NCI-H510A treated with DMSO at 0.1 percent for 48 hours (cell line): Measurements from ENCODE around the gene SHISA3.

Experiments used
- DNase-seq: peaks from one replicate; lab custom pipeline; 2025; lab: John Stamatoyannopoulos, UW

SHISA3 gene

GRCh38 chr4:42391981-42392380 is 5.3 kb upstream of the SHISA3 start:
- no peak for DNase-seq

- DNase-seq = no peak
These were observed 4.9 kb upstream of the SHISA3 start for GRCh38 chr4:42392436-42392835.

- no peak for DNase-seq
These were observed 1.7 kb upstream of the SHISA3 start for GRCh38 chr4:42395595-42395994.

GRCh38 chr4:42396361-42396751 is 932 bp upstream of the SHISA3 start:
- no peak for DNase-seq

GRCh38 chr4:42397635-42398170 is 415 bp downstream of the SHISA3 start:
- no peak for DNase-seq

GRCh38 chr4:42398171-42398870 is 1.0 kb downstream of the SHISA3 start:
- no peak for DNase-seq

GRCh38 chr4:42398871-42399331 is 1.6 kb downstream of the SHISA3 start:
- DNase-seq = no peak

- no peak for DNase-seq
These were observed 2.1 kb downstream of the SHISA3 start for GRCh38 chr4:42399393-42399792.

GRCh38 chr4:42401171-42401570 is 3.9 kb downstream of the SHISA3 start:
- DNase-seq = no peak

- no peak for DNase-seq
These were observed 6.7 kb downstream of the SHISA3 start for GRCh38 chr4:42404001-42404400.

- DNase-seq = no peak
These were observed 13.2 kb downstream of the SHISA3 start for GRCh38 chr4:42410446-42410845.

- no peak for DNase-seq
These were observed 14.5 kb downstream of the SHISA3 start for GRCh38 chr4:42411803-42412202.

- no peak for DNase-seq
These were observed 15.0 kb downstream of the SHISA3 start for GRCh38 chr4:42412251-42412650.

GRCh38 chr4:42415281-42415680 is 18.0 kb downstream of the SHISA3 start:
- no peak for DNase-seq

GRCh38 chr4:42416017-42416416 is 18.7 kb downstream of the SHISA3 start:
- DNase-seq = no peak

- no peak for DNase-seq
These were observed 20.3 kb downstream of the SHISA3 start for GRCh38 chr4:42417550-42417949.

- DNase-seq = no peak
These were observed 22.9 kb downstream of the SHISA3 start for GRCh38 chr4:42420140-42420539.

GRCh38 chr4:42425146-42426065 is 28.1 kb downstream of the SHISA3 start:
- no peak for DNase-seq

- no peak for DNase-seq
These were observed 30.7 kb downstream of the SHISA3 start for GRCh38 chr4:42428036-42428435.

GRCh38 chr4:42436928-42437565 is 39.8 kb downstream of the SHISA3 start:
- DNase-seq = no peak

- no peak for DNase-seq
These were observed 42.8 kb downstream of the SHISA3 start for GRCh38 chr4:42440083-42440482.

GRCh38 chr4:42442601-42443000 is 45.3 kb downstream of the SHISA3 start:
- DNase-seq = no peak
